Activated CD8-positive, alpha-beta memory T cell treated with anti-CD3 and anti-CD28 coated beads for 48 hours (primary cell): ENCODE results near the gene RPUSD1.
"Not testable (repeated sequence)": the region's sequence is repeated elsewhere in the genome, so short reads cannot be mapped to it uniquely, and the experiment has no call there.

Experiments
- DNase-seq, 3 experiments: peaks; one replicate each; pipeline ENCODE4 v3.0.0-alpha.2; 2020; ENCODE audit warnings: low read depth in 2 of 3, low spot score in 2 of 3

RPUSD1 gene

DNA sequence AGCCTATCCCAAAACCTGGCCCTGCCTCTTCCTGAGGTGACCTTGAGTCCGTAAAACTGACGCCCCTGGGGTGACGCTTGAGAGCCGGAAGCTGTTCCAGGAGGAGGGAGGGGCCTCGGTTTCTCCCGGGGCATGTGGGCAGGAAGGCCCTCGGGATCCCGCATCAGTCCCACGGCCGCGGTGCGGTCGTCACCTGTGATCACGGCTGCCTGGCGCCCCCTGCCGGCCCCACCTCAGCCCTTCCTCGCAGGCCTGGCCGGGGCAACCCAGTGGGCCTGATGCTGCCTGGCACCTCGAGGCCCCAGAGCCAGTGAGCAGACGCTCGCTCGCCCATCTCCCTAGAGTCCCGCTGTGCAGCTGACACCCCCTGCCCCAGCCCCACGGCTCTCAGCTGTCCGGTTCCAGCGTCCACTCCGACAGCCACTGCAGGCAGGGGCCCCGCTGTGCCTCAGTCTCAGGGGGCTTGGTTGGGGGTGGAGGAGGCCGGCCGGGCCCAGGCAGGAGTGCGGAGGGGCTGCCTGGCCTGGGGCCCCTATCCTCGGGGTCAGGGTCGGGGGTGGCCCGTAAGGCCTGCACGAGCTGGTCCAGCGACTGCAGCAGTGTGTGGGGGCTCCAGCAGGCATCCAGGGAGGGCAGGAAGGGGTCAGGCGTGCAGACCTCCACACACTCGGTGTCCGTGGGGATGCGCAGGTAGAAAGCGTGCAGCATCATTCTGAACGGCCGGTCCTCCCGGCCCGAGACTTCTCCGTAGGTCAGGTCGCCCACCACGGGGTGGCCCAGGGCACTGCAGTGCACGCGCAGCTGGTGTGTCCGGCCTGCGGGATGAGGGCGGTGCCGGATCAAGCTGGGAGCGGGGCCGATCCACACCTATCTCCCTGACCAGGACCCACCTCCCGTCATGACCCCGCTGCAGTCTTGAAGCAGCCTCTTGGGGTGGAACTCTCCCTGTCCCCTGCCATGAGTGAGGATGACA lies 2.3 kb downstream of the RPUSD1 start:
- DNase-seq: peak; percentile 49 to 68 (median 61)

DNA sequence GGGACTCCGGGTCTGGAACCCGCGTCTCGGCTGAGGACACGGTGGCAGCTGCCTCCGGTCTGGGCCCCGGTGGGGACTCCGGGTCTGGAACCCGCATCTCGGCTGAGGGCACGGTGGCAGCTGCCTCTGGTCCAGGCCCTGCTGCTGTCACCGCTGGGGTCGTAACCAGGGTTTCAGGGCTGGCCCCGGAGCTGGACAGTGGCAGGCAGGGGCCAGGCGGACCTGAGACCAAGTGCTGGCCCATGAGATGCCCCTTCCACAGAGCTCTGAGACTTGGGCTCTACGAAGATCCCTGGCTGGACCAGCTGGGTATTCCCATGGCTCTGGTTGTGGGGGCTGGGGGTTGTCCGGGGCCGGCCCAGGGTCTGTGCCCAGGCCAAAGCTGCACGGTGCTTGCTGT lies 3.8 kb downstream of the RPUSD1 start:
- DNase-seq: no peak

- DNase-seq: no peak
These were observed 4.6 kb downstream of the RPUSD1 start for GRCh38 chr16:783404-784161.

DNA sequence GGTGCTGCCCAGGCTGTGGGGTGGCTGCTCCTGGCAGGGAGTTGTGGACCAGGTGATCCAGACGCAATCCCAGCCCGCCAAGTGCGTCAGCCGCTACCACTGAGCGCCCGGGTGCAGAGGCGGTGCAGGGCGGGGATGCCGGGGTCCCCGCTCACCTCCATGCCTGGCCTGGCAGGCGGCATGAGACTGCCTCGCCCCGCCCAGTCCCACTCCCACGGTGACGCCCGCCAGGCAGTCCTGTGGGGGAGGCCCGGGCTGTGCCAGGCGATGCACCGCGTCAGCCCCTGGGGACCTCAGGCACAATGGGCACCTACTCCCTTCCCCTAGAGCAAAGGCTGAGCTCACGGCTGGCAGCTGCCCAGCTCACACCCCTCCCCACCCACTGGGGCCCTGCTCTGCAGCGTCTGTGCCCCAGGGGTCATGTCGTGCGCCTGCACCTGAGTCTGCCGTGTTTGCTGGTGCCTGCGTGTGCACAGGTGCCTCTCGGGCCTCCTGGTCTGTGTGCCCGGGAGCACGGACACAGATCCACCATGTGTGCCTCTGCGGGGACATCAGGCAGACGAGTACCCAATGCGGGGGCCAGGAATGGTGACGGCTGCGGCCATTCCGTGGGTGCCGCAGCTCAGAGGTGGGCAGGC lies 5.3 kb downstream of the RPUSD1 start:
- no peak for DNase-seq

- no peak for DNase-seq
These were observed 5.9 kb downstream of the RPUSD1 start for GRCh38 chr16:782258-782657.

DNA sequence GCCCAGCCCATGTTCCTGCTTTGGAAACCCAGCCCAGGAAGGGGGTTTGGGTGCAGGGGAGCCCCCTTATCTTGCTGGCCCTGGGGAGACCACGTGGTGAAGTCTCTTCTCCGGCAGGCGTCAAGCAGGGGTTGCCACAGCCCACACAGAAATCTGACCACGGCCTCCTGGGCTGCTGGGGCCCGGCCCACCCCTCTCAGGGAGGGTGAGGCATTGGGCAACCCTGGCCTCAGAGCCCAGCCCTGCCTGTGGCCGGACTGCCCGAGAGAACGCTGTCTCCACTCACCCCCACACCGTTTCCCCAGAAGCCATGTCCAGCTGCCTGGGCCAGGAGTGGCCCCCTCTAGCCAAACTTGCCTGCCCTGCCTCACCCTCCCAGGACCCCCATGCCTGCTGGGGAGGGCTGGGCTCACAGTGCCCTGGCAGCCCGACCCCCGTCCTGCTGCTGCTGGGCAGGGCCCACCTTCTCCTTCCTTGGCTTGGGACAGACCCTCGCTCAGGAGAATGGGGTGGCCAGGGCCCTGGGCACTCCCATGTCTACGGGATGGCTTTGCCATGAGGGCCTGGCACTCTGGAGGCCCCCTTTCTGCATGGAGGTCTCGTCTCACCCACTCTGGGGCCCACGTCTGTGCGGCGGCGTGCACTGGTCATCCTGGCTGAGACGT lies 6.7 kb downstream of the RPUSD1 start:
- DNase-seq: no peak

- DNase-seq: no peak
These were observed 7.9 kb downstream of the RPUSD1 start for GRCh38 chr16:780296-780695.

DNA sequence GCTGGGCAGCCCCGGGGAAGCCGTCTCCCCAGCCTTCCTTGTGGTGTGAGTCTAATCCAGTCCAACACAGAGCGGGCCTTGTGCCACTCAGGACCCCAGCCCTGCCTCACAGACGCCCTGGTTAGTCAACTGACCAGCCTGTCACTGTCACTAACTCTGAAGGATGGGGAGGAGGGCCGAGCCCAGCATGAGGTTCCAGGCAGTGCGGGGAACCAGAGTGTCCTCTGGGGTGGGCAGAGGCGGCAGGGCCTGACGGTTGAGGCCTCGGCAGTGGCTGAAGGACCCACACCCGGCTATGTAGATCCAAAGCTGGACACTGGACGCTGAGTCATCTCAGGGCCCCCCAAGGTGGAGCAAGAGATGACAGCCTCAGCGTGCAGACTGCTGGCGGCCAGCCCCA lies 8.6 kb downstream of the RPUSD1 start:
- DNase-seq: no peak

DNA sequence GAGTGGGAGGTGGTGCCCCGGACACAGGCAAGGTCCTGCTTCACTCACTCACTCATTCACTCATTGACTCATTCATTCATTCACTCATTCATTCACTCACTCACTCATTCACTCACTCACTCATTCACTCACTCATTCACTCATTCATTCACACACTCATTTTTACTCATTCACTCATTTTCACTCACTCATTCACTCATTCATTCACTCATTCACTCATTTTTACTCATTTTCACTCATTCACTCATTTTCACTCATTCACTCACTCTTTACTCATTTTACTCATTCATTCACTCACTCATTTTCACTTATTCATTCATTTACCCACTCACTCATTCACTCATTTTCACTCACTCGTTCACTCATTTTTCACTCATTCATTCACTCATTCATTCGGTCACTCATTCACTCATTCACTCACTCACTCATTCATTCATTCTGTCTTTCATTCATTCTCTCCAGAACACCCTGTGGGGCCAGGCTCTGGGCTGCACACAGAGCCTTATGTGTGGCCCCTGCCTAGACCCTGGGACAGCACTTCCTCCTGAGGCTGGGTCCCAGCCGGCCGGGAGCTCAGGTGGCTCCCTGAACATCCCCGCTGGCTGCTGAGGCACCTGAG lies 9.2 kb downstream of the RPUSD1 start:
- no peak for DNase-seq

DNA sequence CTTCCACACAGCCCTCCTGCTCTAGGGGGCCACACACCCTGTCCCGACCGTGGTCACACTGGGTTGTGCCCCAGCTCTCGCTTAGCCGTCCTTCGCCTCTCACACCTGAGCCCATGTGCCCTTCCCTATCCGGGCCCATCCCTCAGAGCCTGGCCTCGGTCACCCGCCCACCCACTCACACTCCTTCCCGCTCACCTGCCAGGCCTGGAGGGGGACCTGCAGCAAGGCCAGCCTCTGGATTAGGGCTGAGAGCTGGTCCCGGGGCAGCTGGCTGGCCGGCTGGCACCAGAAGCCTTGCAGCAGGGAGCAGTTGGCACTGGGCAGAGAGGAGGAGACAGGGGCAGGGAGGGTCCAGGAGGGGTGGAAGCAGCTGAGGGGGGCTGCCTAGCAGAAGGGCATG lies 9.7 kb downstream of the RPUSD1 start:
- DNase-seq: no peak

DNA sequence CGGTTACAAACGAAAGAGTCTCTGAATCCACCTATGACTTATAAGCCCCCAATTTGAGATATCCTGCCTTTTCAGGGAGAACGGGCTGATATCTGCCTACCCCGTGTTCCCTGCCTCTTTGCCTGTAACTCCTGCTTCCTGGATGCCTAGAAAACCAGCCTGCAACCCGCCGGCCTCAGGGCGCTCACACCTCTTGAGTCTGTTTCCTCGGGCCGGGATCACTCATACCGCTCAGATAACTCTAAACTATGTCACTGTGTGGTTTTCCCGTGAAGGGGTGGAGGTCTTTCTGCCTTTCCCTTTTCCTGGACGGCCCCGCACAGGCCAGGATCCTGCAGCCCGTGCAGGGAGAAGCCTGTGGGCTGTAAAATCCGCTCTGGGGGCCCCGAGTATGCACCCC lies 10.4 kb downstream of the RPUSD1 start:
- no peak for DNase-seq

GRCh38 chr16:776824-777223 lies 11.4 kb downstream of the RPUSD1 start:
- no peak for DNase-seq

DNA sequence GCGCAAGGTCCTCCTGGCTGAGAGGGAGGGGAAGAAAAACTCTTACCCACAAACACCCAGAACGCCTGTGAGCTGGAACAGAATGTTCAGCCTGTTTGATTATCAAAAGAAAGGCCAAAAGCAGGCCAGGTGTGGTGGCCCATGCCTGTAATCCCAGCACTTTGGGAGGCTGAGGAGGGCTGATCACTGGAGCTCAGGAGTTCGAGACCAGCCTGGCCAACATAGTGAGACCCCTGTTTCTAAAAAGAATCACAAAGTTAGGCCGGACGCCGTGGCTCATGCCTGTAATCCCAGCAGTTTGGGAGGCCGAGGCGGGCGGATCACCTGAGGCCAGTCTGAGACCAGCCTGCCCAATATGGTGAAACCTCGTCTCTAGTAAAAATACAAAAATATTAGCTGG lies 11.9 kb downstream of the RPUSD1 start:
- not testable (repeated sequence) for DNase-seq

DNA sequence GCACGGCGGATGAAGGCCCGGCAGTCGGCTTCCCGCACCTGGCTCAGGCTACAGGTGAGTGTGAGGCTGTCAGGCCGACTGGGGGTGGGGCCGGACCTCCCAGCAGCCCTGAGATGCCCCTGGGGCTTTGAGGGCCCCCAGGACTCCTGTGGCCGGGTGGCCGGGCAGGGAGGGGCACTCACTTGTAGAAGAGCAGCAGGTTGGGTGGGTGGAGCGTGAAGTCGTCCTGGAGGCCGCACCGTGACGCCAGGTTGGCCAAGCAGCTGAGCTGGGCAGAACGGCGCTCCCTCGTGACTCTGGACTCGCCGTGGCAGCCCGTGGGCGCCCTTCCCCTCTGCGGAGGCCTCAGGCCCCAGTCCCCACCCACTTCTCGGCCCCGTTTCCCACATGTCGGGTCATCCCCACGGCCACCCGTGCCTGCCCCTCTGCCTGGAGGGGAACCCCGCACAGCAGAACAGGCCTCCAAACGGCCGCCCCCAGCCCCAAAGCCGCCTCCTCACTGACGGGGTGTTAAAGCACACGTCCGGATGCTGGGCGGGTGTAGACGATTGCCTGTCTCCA lies 12.9 kb downstream of the RPUSD1 start:
- DNase-seq: no peak

DNA sequence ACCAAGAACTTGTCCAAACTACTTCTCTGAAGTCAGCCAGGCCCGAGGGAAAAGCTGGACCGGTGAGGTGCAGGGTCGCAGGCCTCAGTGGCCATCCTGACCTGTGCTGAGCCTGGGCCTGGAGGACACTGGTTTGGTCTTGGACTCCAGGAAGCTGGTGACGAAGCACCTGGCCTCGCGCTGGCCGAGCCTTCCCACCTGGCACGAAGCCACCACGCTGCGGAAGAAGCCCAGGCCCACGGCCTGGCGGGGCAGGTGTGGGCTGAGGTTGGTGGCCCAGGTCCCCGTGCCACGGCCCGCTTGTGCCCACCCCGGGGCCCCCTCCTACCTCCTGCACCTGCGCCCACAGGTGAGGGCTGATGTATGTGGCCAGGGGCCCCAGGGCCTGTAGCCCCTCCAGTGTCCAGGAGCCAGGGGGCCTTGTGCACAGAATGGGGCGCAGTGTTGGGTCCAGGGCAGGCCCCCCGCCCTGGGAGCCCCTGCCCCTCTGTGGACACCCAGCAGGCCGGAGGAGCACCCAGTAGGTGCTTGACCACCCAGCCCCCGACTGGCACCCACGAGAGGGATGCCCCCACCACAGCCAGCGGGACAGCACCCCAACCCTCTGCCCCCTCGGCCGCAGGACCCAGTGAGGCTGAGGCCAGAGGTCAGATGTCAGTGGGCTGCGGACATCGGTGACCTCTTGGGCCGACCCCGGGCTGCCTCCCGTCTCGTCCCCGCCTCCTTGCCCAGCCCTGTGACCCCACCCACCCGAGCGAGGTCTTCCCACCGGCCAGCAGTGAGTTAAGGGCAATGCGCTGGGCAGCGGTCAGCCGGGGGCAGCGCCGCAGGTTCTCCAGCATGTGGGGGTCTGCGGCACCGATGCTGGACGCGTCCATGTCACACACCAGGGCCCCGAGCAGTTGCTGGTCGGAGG lies 13.8 kb downstream of the RPUSD1 start:
- DNase-seq: no peak

DNA sequence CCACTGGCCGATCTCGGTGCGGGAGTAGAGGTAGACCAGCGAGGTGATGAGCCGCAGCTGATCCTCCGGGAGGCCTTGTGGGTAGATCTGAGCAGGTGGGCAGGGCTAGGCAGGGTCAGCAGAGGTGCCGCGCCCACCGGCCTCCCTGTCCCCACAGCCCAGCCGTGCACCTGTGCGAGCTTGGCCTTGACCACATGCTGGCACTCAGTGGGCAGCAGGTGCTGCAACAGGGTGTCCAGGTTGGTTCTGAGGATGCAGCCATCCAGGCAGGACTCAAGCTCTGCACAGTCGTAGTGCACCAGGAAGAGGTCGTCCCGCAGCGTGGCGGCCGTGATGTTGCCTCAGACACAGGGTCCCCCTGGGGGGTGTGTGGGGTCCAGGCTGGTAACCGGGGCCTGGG lies 15.2 kb downstream of the RPUSD1 start:
- DNase-seq: no peak

DNA sequence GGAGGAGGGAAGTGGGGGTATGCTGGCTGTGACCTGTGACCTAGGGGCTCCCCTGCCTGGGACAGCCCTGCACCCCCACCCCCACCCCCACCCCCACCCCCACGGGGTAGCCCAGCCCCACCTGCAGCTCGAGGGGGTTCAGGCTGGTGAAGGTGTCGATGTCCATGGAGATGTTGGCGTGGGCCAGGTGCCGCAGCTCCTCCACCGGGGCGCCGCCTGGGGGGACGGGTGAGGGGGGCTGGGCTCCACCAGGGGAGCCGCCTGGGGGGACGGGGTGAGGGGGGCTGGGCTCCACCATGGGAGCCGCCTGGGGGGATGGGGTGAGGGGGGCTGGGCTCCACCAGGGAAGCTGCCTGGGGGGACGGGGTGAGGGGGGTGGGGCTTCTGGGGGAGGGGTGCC lies 17.8 kb downstream of the RPUSD1 start:
- DNase-seq: no peak

DNA sequence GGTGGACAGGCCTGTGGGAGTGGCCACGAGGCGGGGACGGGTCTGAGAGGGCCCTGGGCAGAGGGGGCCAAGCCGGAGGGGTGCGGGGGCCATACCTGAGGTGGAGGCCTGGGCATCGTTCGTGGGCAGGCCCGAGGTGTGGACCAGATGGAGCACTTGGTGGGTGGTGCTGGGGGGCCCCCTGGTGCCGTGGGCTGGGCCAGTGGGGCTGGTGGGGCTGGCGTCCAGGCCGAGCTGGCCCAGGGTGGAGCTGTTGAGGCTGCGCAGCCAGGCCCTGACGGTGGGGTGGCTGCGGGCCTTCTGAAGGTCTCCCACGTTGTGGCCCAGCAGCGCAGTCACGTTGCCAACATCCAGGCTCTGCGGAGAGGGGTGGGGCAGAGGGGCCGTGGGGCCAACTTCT lies 18.2 kb downstream of the RPUSD1 start:
- no peak for DNase-seq

- no peak for DNase-seq
These were observed 18.9 kb downstream of the RPUSD1 start for GRCh38 chr16:769184-769784.
